Activated CD4-positive, alpha-beta T cell treated with anti-CD3 and anti-CD28 coated beads, Interleukin-2, amount 50 U/mL, for 4 hours (primary cell): Measurements from ENCODE around the gene KIF22.
"Not testable (repeated sequence)": the region's sequence is repeated elsewhere in the genome, so short reads cannot be mapped to it uniquely, and the experiment has no call there.

ENCODE experiments used
- DNase-seq, 2 experiments: peaks; one replicate each; pipeline ENCODE4 v3.0.0-alpha.2; 2020

KIF22 gene

DNA sequence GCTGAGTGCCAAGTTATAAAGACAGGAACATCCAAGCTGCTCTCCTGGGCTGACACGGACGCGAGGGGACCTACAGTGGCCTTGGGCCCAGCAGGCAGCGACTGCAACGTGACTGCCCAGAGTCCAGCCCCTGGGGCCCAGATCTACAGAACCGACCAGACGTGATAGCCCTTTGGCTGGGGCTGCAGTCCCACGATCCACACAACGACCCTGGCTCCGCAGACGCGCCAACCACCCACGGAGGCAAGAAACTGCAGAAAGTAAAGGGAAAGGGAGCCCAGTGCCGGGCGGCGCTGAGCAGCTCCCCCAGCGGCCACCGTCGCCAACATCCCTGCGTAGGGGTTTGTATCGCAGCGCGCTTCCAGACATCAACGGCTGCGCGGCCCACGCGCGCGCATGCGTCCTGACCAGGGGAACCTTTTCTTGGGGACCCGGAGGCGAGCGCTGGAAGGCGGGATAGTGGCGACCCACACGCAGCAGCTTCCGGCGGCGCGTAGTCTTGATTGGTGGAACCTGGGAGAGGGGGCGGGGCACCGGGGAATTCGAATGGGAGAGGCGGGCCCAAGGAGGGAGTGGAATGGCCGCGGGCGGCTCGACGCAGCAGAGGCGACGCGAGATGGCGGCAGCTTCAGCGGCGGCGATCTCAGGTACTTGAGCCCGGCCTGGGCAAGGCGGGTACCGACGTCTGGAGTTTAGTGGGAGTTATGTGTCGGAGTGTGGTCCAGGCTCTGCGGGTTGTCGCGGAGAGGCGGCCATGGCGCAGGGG is at the start of gene KIF22:
TSS of gene KIF22 (plus strand) at position 569 of the 766 bp plus-strand sequence. CDS start at position 578, 9 bp downstream.
- DNase-seq: peak; percentile 99

DNA sequence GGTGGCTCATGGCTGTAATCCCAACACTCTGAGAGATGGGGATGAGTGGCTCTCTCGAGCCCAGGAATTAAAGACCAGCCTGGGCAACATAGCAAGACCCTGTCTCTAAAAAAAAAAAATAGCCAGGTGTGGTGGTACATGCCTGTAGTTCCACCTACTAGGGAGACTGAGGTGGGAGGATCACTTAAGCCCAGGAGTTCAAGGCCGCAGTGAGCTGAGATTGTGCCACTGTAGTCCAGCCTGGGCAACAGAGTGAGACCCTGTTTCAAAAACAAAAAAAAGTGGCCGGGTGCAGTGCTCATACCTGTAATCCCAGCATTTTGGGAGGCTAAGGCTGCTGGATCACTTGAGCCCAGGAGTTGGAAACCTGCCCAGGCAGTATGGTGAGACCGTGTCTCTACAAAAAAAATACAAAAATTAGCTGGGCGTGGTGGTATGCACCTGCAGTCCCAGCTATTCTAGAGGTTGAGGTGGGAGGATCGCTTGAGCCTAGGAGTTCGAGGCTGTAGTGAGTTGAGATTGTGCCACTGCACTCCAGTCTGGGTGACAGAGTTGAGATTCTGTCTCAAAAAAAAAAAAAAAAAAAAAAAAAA is 47.8 kb upstream of the KIF22 start:
- no peak for DNase-seq

DNA sequence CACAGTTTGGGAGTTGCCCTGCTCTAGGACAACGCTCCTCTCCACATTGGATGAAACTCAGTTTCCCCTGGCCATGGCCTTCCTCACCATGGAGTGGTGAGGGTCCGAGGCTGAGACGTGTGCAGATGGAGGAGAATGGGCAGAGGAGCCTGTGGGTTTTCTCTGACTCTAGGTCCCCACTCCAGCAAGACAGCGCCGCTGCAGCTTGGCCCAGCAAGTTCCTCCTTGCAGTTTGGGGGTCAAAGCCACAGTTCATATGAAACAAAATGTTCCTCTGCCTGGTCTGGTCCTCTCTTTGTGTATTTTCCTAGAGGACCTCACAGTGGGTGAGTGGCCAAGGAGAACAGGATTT is 47.1 kb upstream of the KIF22 start:
- DNase-seq: no peak

- DNase-seq: no peak
Measured at GRCh38 chr16:29743827-29744531, 46.6 kb upstream of the KIF22 start.

- no peak for DNase-seq
Measured at GRCh38 chr16:29744541-29745101, 45.9 kb upstream of the KIF22 start.

- DNase-seq: peak; percentile 26 to 36
Measured at GRCh38 chr16:29745121-29745852, 45.3 kb upstream of the KIF22 start.

DNA sequence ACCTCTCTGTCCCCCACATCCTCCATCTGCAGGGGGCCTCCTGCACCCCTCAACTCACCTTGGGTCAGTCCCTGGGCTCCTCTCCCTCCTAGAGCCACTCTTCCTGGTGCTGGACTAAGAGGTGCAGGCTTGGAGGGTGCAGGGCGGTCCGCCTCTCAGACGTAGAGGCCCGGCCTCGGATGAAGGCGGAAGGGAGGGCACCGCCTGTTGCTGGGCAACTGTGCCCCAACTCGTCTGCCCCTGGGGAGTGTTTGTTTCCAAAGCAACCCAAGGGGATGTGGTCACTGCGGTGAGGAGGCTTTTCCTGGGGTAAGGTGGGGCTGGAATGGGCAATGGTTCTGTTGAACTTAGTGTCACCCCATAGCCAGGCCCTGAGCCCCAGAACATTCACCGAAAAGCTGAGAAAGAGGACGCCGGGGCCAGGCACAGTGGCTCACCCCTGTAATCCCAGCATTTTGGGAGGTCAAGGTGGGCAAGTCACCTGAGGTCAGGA is 44.7 kb upstream of the KIF22 start, which contains the start of gene C16orf54:
TSS of gene C16orf54 (minus strand) at position 138 of the 493 bp plus-strand sequence. CDS start 1,039 bp downstream, outside the sequence.
- DNase-seq: peak; percentile 77 to 78

- DNase-seq: not testable (repeated sequence)
Measured at GRCh38 chr16:29746518-29746917, 44.0 kb upstream of the KIF22 start.

- no peak for DNase-seq
Measured at GRCh38 chr16:29747947-29748759, 42.4 kb upstream of the KIF22 start.

GRCh38 chr16:29748760-29749149 is 41.8 kb upstream of the KIF22 start:
- not testable (repeated sequence) for DNase-seq

DNA sequence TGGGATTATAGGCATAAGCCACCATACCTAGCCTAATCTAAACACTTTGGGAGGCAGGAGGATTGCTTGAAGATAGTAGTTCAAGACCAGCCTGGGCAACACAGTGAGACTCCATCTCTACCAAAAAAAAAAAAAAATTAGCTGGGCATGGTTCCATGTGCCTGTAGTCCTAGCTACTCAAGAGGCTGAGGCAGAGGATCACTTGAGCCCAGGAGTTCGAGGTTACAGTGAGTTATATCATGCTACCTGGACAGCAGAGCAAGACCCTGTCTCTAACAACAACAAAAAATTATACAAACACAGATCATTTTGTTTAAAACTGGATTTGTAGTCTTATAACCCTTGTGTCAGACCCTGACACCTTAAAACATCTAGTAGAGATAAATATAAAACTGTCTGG is 37.0 kb upstream of the KIF22 start:
- no peak for DNase-seq

- DNase-seq: no peak
Measured at GRCh38 chr16:29756654-29757053, 33.9 kb upstream of the KIF22 start.

DNA sequence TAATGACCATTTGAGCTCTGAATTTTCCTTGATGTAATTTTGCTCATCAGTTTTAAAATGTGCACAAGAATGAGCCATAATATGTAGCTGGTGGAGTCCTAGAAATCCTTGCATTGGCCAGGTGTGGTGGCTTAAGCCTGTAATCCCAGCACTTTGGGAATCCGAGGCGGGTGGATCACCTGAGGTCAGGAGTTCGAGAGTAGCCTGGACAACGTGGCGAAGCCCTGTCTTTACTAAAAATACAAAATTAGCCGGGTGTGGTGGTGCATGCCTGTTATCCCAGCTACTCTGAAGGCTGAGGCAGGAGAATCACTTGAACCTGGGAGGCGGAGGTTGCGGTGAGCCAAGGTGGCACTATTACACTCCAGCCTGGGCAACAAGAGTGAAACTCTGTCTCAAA is 33.5 kb upstream of the KIF22 start:
- not testable (repeated sequence) for DNase-seq

- DNase-seq: no peak
Measured at GRCh38 chr16:29757950-29758466, 32.5 kb upstream of the KIF22 start.

DNA sequence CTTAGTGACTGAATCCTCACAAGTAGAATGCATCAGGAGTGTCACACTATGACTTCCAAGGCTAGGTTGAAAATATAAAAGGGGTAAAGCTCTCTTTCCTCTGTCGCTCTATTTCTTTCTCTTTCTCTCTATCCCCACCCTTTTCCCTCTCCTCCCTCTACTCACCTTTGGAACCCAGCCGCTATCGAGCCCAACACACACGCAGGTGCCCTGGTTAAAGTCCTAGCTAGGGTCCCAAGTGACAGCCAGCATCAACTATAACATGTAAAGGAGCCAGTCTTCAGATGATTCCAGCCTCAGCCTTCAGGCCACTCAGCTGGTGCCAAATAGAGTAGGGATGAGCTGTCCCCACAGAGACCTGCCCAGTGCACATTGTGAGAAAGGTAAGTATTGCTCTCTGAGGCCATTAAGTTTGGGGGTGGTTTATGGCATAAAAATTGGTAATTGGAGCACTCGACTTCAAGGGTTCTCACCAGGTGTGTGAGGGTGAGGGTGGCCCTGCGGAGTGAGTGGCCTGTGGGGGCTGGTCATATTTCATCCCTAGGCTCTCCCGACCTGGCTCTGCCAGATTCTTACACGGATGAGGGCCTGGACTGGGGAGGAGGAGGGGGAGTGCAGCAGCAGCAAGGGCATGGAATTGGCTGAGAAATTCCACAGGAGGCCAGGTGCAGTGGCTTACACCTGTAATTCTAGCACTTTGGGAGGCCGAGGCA is 29.8 kb upstream of the KIF22 start:
- DNase-seq: no peak

DNA sequence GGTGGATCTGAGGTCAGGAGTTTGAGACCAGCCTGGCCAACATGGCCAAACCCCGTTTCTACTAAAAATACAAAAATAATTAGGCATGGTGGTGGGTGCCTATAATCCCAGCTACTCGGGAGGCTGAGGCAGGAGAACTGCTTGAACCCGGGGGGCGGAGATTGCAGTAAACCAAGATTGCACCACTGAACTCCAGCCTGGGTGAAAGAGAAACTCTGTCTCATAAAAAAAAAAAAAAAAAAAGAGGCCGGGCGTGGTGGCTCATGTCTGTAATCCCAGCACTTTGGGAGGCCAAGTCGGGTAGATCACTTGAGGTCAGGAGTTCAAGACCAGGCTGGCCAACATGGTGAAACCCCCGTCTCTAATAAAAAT is 29.3 kb upstream of the KIF22 start:
- DNase-seq: not testable (repeated sequence)

GRCh38 chr16:29761882-29762281 is 28.7 kb upstream of the KIF22 start:
- DNase-seq: no peak

GRCh38 chr16:29763326-29763725 is 27.2 kb upstream of the KIF22 start:
- DNase-seq: no peak

DNA sequence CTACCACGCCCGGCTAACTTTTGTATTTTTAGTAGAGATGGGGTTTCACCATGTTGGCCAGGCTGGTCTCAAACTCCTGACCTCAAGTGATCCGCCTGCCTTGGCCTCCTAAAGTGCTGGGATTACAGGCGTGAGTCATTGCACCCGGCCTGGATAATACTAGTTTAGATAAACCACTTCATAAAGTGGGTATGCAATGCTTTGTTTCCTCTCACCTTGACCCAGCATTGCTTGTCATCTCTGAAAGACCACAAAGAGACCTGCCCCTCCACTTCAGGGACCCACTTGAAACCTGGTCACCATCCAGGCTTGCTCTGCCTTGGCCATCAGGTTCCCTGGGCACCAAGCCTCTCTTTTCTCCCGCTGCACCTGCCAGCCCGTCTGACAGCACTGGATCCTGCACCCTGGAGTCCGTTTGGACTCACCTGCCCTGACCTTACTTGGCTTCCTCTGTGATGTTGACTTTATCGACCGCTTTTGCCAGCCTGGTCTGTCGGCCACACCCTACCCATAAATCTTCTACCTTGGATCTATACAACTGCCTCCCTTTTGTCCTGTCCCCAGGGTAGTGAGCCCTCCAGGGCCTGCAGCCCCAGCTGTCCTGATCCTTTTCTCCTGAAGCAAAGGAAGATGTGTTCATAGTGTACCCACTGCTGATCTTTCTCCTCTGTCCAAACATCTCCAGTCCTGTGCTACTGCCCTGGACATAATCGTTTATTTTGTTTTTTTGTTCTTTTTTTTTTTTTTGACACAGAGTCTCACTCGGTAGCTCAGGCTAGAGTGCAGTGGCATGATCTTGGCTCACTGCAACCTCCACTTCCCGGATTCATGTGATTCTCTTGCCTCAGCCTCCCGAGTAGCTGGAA is 25.2 kb upstream of the KIF22 start:
- DNase-seq: no peak

GRCh38 chr16:29766571-29766970 is 24.0 kb upstream of the KIF22 start:
- no peak for DNase-seq
